Measurements from ENCODE around the gene DPP6.
"Not testable (repeated sequence)": the region's sequence is repeated elsewhere in the genome, so short reads cannot be mapped to it uniquely, and the experiment has no call there.

- TF ChIP-seq CTCF (IDR thresholded peaks at IDR 0.05); POLR2AphosphoS5 (IDR thresholded peaks at IDR 0.05; ENCODE audit: low read depth, low read length); TCF7L2 (IDR thresholded peaks at IDR 0.05; ENCODE audit: low read depth, low read length); SIN3A (IDR thresholded peaks at IDR 0.05; ENCODE audit: borderline replicate concordance, insufficient read depth, low read depth, low read length): not testable (repeated sequence)
Measured at GRCh38 chr7:154051643-154052529, at the start of gene DPP6.

Data from Panc1 (cell line).